Measurements from ENCODE around the gene LRP1B.

DNA sequence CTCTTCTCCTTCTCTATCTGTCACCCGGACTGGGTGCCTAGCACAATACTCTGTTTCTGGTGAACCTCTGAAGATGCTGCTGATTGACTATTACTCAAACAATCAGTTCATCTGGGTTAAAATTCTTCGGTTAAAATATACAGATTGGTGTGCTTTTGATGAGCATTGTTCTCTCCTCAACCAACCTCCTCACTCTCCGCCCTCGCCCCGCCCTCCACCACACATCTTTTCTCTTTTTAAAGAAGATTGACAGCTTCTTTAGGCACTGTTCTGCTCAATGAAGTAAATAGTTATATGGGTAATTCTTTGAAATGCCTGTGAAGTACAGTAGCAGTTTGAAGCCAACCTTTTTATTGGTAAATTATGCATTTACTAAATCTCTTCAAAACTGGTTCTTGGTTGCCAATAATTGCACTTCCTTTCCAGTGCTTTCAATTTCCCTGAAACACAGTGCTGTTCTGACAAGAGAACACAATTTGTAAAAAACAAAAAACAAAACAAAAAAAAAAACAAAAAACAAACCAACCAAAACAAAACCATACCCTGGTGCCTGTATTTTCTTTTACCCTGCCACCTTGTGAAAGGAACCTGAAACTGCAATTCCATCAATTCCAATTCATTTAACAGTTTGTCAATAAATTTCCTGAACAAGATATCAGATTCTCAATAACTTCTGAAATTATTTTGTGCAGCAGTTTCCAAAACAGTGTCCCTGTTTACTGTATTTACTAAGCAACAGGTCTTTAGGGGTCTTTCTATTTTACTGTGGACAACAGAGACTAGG lies 188.6 kb downstream of the LRP1B start:
- no peak for TF ChIP-seq NFIC (IDR thresholded peaks at IDR 0.05)
- no peak for TF ChIP-seq TAF1 (IDR thresholded peaks at IDR 0.05; ENCODE audit: low read depth)
- no peak for TF ChIP-seq TCF12 (IDR thresholded peaks at IDR 0.05; ENCODE audit: low read depth)
- TF ChIP-seq, protein P1, sequence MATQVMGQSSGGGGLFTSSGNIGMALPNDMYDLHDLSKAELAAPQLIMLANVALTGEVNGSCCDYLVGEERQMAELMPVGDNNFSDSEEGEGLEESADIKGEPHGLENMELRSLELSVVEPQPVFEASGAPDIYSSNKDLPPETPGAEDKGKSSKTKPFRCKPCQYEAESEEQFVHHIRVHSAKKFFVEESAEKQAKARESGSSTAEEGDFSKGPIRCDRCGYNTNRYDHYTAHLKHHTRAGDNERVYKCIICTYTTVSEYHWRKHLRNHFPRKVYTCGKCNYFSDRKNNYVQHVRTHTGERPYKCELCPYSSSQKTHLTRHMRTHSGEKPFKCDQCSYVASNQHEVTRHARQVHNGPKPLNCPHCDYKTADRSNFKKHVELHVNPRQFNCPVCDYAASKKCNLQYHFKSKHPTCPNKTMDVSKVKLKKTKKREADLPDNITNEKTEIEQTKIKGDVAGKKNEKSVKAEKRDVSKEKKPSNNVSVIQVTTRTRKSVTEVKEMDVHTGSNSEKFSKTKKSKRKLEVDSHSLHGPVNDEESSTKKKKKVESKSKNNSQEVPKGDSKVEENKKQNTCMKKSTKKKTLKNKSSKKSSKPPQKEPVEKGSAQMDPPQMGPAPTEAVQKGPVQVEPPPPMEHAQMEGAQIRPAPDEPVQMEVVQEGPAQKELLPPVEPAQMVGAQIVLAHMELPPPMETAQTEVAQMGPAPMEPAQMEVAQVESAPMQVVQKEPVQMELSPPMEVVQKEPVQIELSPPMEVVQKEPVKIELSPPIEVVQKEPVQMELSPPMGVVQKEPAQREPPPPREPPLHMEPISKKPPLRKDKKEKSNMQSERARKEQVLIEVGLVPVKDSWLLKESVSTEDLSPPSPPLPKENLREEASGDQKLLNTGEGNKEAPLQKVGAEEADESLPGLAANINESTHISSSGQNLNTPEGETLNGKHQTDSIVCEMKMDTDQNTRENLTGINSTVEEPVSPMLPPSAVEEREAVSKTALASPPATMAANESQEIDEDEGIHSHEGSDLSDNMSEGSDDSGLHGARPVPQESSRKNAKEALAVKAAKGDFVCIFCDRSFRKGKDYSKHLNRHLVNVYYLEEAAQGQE (IDR thresholded peaks at IDR 0.05; ENCODE audit: low read depth): no peak

Data from Ishikawa (cell line).